AG09309 (cell line): ENCODE results near the gene KLF15.

Source experiments
- DNase-seq: peaks from one replicate; pipeline ENCODE4 v3.0.0-alpha.2; 2010; ENCODE audit warnings: low read depth
- H3K4me3 ChIP-seq: 2 replicates; pipeline ENCODE4 v1.5.1; 2011; ENCODE audit warnings: mild to moderate bottlenecking, low read depth, low read length, moderate library complexity; ENCODE audit not compliant: control insufficient read depth
- TF ChIP-seq, protein P1 (sequence below): IDR thresholded peaks from 2 replicates; pipeline ENCODE4 v1.5.1; 2011; ENCODE audit warnings: mild to moderate bottlenecking, low read depth, low read length, inconsistent platforms; ENCODE audit not compliant: insufficient read depth, control insufficient read depth; ENCODE audit errors: missing control alignments

KLF15 gene

DNA sequence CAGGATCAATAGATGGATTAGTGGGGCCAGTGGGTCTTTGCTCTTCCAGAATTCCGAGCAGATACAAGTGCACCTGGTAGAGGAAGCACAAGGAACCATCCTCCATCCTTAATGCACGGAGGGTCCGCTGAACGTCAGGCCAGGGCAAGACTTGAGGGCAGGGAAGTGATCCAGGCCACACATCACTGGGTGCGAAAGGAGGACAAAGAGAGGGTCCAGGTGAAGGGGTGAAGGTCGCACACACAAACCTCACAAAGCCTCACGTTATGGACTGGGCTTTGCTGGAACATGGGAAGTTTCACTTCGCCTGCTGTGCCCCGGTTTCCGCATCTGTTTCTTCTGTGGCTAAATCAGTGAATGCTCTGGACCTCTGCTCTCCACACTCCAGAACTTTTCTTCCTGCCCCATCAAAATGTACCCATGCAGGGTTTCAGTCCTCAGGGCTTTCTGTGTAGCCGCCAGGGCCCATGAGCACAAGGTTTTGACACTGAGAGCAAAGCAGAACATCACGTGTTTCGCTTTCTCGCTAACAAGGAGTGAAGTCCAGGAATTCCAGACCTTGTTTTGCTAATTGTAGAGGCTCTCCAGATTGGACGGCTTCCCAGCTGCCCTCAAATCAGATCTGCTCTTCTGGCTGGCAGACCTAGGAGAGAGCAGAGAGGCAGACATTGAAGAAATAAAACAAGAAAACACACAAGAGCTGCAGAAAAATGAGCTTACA is 56.3 kb downstream of the KLF15 start:
- no peak for DNase-seq
- TF ChIP-seq, protein P1, sequence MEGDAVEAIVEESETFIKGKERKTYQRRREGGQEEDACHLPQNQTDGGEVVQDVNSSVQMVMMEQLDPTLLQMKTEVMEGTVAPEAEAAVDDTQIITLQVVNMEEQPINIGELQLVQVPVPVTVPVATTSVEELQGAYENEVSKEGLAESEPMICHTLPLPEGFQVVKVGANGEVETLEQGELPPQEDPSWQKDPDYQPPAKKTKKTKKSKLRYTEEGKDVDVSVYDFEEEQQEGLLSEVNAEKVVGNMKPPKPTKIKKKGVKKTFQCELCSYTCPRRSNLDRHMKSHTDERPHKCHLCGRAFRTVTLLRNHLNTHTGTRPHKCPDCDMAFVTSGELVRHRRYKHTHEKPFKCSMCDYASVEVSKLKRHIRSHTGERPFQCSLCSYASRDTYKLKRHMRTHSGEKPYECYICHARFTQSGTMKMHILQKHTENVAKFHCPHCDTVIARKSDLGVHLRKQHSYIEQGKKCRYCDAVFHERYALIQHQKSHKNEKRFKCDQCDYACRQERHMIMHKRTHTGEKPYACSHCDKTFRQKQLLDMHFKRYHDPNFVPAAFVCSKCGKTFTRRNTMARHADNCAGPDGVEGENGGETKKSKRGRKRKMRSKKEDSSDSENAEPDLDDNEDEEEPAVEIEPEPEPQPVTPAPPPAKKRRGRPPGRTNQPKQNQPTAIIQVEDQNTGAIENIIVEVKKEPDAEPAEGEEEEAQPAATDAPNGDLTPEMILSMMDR = no peak

DNA sequence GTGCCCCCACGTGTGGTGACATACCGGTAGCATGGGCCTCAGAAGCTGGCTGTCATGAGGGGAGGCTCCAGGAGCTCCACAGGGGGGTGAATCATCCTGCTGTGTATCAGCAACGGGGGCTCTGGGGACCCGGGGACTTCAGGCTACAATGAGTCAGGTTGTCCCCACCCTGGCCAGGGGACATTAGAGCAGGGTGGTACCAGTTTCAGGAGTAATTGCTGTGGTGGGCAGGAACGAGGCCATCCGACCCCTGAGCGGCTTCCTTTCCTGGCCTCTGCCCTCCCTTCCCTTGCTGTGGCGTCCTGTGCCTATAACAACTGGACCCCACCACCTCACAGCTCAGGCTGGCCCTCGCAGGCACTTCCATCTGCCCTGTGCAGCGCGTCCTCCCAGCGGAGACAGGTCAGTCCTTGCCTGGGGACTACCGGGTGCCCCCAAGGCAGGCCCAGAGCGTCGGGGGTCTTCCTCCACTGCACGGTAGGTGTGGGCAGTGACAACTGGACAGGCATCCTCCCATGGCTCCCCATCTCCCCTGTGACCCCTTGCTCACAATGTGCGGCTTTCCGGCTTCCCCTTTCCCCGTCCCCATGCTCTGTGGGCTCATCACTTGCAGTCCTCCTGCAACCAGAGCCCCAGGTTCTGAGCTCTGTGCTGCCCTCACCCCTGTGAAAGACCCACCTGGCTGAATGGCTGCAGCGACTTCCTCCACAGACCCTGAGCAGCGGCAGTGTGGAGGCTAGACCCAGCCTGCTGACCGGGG is 57.0 kb downstream of the KLF15 start:
- no peak for DNase-seq
- TF ChIP-seq, protein P1 = no peak
- no peak overlapping the region for H3K4me3 ChIP-seq

More for the DNA sequence above, 56.3 kb downstream of the KLF15 start:
- no peak overlapping the region for H3K4me3 ChIP-seq

DNA sequence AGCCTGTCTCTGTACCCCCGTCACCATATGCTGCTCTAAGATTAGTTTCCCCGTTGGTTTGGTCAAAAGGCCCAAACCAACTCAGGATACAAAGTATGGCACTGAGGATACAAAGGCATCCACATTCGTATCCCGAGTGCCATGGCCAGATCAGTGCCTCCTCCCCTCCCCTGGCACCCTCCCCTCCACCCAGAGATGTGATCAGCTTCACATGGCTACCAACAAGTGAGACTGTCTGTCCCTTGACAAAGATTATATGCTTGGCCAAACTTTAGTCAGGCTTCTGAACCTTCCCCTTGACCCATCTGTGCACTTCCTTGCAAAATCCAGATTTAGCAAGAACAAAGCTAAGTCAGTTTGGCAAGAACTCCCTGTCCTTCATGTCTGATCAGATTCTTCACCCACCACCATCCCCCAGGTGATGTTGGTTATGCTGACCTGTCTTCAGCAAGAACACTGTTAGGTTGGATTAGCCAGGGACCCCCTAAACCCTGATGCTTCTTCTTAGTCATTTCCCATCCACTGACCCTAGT is 61.7 kb downstream of the KLF15 start:
- no peak for DNase-seq

DNA sequence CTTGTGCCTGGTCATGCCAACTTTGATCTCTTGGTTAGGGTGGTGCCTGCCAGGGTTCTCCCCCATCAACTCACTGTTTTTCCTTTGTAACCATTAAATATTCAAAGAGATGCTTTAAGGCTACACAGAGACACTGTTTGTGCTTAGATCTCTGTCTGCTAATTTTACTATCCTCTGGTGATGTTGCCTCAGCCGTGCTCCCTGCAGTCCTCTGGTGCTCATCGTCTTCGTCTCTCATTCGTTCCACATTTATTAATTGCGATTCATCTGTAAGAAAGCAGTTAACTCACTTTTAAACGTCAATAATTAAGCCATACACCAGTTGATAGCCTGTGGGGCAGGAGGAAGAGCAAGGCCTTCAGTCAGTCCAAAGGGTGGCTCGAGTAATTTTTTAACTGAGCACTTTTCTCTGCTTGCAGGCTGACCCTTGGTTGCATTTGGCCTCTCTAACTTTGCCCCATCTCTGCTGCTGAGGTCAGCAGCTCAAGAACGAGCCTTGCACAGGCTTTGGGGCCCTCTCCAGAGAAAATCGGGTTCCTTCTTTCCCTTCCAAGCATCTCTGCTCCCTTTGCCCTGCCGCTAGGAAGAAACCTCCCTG is 62.9 kb downstream of the KLF15 start:
- TF ChIP-seq, protein P1 = no peak
- H3K4me3 ChIP-seq = no peak overlapping the region
- no peak for DNase-seq

More for the DNA sequence above, 61.7 kb downstream of the KLF15 start:
- TF ChIP-seq, protein P1 = no peak
- H3K4me3 ChIP-seq = no peak overlapping the region

DNA sequence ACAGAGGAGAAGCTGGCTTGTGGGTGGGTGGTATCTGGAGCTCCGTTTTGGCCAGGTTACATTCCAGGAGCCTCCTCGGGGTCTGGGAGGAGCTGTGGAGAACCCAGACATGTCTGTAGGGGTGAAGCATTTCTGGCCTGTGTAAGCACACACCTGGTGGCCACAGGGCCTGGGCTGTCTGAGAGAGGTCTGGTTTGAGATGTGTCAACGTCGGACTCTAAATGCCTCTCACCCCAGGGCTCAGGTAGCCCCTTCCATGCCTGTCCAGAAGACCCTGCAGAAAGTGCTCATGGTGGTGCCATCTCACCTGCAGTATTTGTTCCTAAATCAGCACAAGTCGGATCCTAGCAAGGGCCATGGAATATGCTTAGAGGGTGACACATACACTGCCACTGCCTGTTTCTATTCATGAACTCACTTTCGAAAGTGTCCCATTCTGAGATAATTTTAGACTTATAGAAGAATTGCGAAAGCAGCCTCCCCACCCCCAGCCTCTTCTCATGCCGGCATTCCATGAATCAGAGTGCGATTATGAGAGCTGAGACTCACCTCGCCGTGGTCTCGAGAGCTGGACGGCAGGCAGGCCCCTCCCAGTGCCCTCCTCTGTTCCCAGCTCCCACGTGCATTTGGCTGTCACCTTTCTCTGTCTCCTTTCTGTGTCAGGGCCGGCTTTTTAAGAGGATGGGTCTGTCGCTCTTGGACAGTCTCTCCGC is 63.7 kb downstream of the KLF15 start:
- TF ChIP-seq, protein P1 = no peak
- H3K4me3 ChIP-seq = no peak overlapping the region
- DNase-seq = no peak
